ENCODE data around the gene RAPGEFL1. TPM values are rescaled to one million over a fixed set of nuclear protein-coding genes. Genes with fewer than 3 reads are reported as not detected.

The RAPGEFL1 gene
- total and polyA plus RNA-seq, 3 experiments from 2014 or later, result 0.32 to 6.3 (median 5.7) TPM

DNA sequence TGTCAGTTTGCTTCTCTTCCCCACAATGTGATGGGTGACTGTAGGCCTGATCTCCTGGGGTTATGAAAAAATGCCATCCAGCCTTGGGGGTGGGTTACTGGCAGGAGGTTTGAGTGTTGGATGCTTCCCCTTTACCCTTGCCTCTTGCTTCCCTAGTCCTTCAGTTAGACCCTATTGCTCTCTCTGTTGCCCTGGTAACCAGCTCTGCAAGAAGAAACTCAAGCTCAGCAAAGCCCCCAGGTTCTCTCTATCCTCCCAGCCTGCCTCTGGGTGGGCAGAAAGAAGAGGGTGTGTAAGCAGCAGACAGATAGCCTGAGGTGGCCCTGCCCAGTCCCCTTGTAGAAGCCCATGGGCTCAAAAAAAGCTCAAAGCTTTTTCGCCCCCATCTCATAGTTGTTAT, 2.8 kb upstream of the RAPGEFL1 start:
- Mint-ChIP-seq H3K9me3 (no peaks in the 10 kb centered on the region), H3K27me3 (no peaks in the 10 kb centered on the region), H3K27ac (peak overlapping the region in 1 of 8 donors; percentile 89), H3K4me1 (peaks cover 7 to 8% (median 8%) of the 10 kb centered on the region in 3 donors), H3K36me3 (peaks cover 3 to 55% (median 9%) of the 10 kb centered on the region in 3 donors), H3K4me3 (peak overlapping the region in 1 of 7 donors; percentile 26)
- H3K27ac ChIP-seq (ENCODE audit: low read depth, low read length), result no peak overlapping the region
- H3K27me3 ChIP-seq (ENCODE audit: insufficient read depth, low read length, poor library complexity, severe bottlenecking), result no peaks in the 10 kb centered on the region
- no peak overlapping the region for H3K4me3 ChIP-seq (ENCODE audit: low read length)
- DNase-seq, result no peak
- ChIA-PET CTCF (interaction anchor here (1.4 kb wide), 1 partner anchor 61 kb away, joined by 7 read pairs; no protein-coding TSS in a partner anchor), POLR2A (interaction anchor here (0.7 kb wide), 1 partner anchor 104 kb away, joined by 4 read pairs; no protein-coding TSS in a partner anchor)
- no peaks in the 10 kb centered on the region for H3K9me3 ChIP-seq (ENCODE audit: low read length)
- peaks cover 10% of the 10 kb centered on the region for H3K4me1 ChIP-seq (ENCODE audit: insufficient read depth, low read length)
- peaks cover 19% of the 10 kb centered on the region for H3K36me3 ChIP-seq (ENCODE audit: insufficient read depth, low read length)

GRCh38 chr17:40175928-40176753, 1.1 kb upstream of the RAPGEFL1 start:
- ChIA-PET POLR2A (interaction anchor here (1.0 kb wide), 1 partner anchor 20 kb away, joined by 3 read pairs; no protein-coding TSS in a partner anchor), CTCF (interaction anchor here (0.7 to 1.5 kb wide), 4 partner anchors 7 to 387 kb away, joined by 3 to 5 read pairs (median 4); no protein-coding TSS in a partner anchor)
- Histone ChIP-seq H3K36me3 (ENCODE audit: insufficient read depth, low read length) (peaks cover 6% of the 10 kb centered on the region), H3K4me1 (ENCODE audit: insufficient read depth, low read length) (peaks cover 10% of the 10 kb centered on the region), H3K9me3 (ENCODE audit: low read length) (no peaks in the 10 kb centered on the region), H3K4me3 (ENCODE audit: low read length) (no peak overlapping the region), H3K27ac (ENCODE audit: low read depth, low read length) (no peak overlapping the region), H3K27me3 (ENCODE audit: insufficient read depth, low read length, poor library complexity, severe bottlenecking) (no peaks in the 10 kb centered on the region)
- DNase-seq, result no peak
- Mint-ChIP-seq H3K4me1 (peaks cover 7 to 8% (median 8%) of the 10 kb centered on the region in 3 donors), H3K27me3 (no peaks in the 10 kb centered on the region), H3K36me3 (peaks cover 0 to 40% (median 8%) of the 10 kb centered on the region in 3 donors), H3K4me3 (peak overlapping the region in 5 of 7 donors; percentile 48 to 73 (median 59)), H3K27ac (peak overlapping the region in 2 of 8 donors; percentile 60 to 87), H3K9me3 (no peaks in the 10 kb centered on the region)

DNA sequence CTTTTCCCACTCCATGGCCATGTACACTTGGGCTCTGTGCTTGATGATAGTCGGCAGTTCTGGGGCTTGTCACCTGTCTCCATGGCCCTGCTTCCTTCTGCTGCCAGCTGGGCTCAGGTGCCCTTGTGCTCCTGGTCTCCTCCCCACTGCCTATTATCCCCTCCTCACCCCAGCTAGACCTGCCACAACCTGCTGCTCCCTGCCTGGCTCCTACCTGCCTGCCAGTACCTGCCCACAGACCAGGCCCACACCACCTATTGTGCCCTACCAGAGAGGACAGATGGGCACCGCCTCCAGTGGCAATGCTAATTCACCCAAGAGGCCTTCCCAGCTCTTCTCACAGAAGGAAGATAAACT, 538 bp upstream of the RAPGEFL1 start:
- H3K4me3 Mint-ChIP-seq, result peak overlapping the region; percentile 17 to 76 (median 59)
- H3K4me1 Mint-ChIP-seq, result peaks cover 7 to 8% (median 8%) of the 10 kb centered on the region in 3 donors
- Histone ChIP-seq H3K4me1 (ENCODE audit: insufficient read depth, low read length) (peaks cover 10% of the 10 kb centered on the region), H3K36me3 (ENCODE audit: insufficient read depth, low read length) (peaks cover 4% of the 10 kb centered on the region), H3K4me3 (ENCODE audit: low read length) (no peak overlapping the region), H3K9me3 (ENCODE audit: low read length) (no peaks in the 10 kb centered on the region), H3K27me3 (ENCODE audit: insufficient read depth, low read length, poor library complexity, severe bottlenecking) (no peaks in the 10 kb centered on the region), H3K27ac (ENCODE audit: low read depth, low read length) (no peak overlapping the region)
- H3K36me3 Mint-ChIP-seq, result peaks cover 0 to 34% (median 6%) of the 10 kb centered on the region in 3 donors
- ChIA-PET CTCF (interaction anchor here (0.7 to 1.5 kb wide), 4 partner anchors 8 to 163 kb away, joined by 3 to 5 read pairs (median 4); no protein-coding TSS in a partner anchor), POLR2A (no interaction called here)
- H3K27me3 Mint-ChIP-seq, result no peaks in the 10 kb centered on the region
- H3K9me3 Mint-ChIP-seq, result no peaks in the 10 kb centered on the region
- peak overlapping the region in 4 of 8 donors; percentile 45 to 87 (median 68) for H3K27ac Mint-ChIP-seq
- no peak for DNase-seq

DNA sequence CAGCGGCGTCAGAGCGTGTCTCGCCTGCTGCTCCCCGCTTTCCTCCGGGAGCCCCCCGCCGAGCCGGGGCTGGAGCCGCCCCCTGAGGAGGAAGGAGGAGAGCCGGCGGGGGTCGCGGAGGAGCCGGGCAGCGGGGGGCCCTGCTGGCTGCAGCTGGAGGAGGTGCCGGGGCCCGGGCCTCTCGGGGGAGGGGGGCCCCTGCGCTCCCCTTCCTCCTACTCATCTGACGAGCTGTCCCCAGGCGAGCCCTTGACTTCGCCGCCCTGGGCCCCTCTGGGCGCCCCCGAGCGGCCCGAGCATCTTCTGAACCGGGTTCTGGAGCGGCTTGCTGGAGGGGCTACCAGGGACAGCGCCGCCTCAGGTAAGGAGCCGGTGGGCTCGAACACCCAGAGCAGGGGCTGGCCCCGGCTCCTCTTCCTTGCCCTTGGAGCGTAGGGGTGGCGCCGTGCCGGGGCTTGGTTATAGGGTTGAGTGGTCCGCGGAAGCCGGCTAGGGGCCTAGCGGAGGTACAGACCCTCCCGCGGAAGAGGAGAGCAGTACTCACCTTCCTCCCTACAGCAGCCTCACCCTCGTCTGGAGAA, 841 bp downstream of the RAPGEFL1 start:
- ChIA-PET POLR2A (interaction anchor here (0.6 kb wide), 1 partner anchor 10 kb away, joined by 4 read pairs; no protein-coding TSS in a partner anchor), CTCF (interaction anchor here (1.9 to 2.8 kb wide), 3 partner anchors 10 to 65 kb away, joined by 8 to 14 read pairs (median 12); no protein-coding TSS in a partner anchor)
- no peaks in the 10 kb centered on the region for H3K27me3 ChIP-seq (ENCODE audit: insufficient read depth, low read length, poor library complexity, severe bottlenecking)
- H3K36me3 Mint-ChIP-seq, result peaks cover 0 to 22% (median 6%) of the 10 kb centered on the region in 3 donors
- peaks cover 7 to 8% (median 8%) of the 10 kb centered on the region in 3 donors for H3K4me1 Mint-ChIP-seq
- no peaks in the 10 kb centered on the region for H3K36me3 ChIP-seq (ENCODE audit: insufficient read depth, low read length)
- H3K4me3 Mint-ChIP-seq, result peak overlapping the region in 6 of 7 donors; percentile 29 to 81 (median 54)
- H3K9me3 ChIP-seq (ENCODE audit: low read length), result no peaks in the 10 kb centered on the region
- H3K27ac ChIP-seq (ENCODE audit: low read depth, low read length), result no peak overlapping the region
- no peaks in the 10 kb centered on the region for H3K27me3 Mint-ChIP-seq
- peak overlapping the region in 1 of 8 donors; percentile 50 for H3K27ac Mint-ChIP-seq
- DNase-seq, result no peak
- H3K9me3 Mint-ChIP-seq, result no peaks in the 10 kb centered on the region
- peaks cover 10% of the 10 kb centered on the region for H3K4me1 ChIP-seq (ENCODE audit: insufficient read depth, low read length)
- H3K4me3 ChIP-seq (ENCODE audit: low read length), result no peak overlapping the region

DNA sequence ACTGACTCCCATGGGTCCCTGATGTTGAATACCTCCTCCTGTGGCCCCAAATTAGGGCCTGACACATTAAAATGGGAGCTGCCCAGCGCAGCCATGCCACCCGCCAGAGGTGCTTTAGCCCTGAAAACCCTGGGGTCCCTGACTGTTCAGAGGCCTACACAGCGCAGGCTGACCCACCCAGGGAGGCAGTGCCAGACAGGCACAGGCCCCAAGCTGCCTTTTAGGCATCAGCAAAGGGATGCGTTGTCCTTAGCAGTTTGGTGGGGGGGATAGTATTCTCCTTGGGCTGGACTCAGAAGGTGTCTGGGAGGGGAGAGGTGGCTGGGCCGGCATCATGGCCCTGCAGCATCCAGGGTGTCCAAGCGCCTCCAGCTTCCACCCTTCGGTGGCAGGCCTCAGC, 1.4 kb downstream of the RAPGEFL1 start:
- no peak overlapping the region for H3K4me3 ChIP-seq (ENCODE audit: low read length)
- peaks cover 7 to 8% (median 8%) of the 10 kb centered on the region in 3 donors for H3K4me1 Mint-ChIP-seq
- H3K9me3 Mint-ChIP-seq, result no peaks in the 10 kb centered on the region
- ChIA-PET POLR2A (interaction anchor here (0.6 kb wide), 2 partner anchors 10 to 449 kb away, joined by 3 to 4 read pairs; no protein-coding TSS in a partner anchor), CTCF (interaction anchor here (0.6 to 2.8 kb wide), 5 partner anchors 10 to 557 kb away, joined by 3 to 14 read pairs (median 8); no protein-coding TSS in a partner anchor)
- no peaks in the 10 kb centered on the region for H3K27me3 ChIP-seq (ENCODE audit: insufficient read depth, low read length, poor library complexity, severe bottlenecking)
- H3K36me3 Mint-ChIP-seq, result peaks cover 0 to 17% (median 3%) of the 10 kb centered on the region in 3 donors
- peak overlapping the region in 1 of 8 donors; percentile 50 for H3K27ac Mint-ChIP-seq
- DNase-seq, result no peak
- no peak overlapping the region for H3K27ac ChIP-seq (ENCODE audit: low read depth, low read length)
- no peaks in the 10 kb centered on the region for H3K27me3 Mint-ChIP-seq
- peaks cover 10% of the 10 kb centered on the region for H3K4me1 ChIP-seq (ENCODE audit: insufficient read depth, low read length)
- H3K36me3 ChIP-seq (ENCODE audit: insufficient read depth, low read length), result no peaks in the 10 kb centered on the region
- H3K4me3 Mint-ChIP-seq, result peak overlapping the region in 6 of 7 donors; percentile 29 to 81 (median 54)
- H3K9me3 ChIP-seq (ENCODE audit: low read length), result no peaks in the 10 kb centered on the region

GRCh38 chr17:40179923-40180659, 2.8 kb downstream of the RAPGEFL1 start:
- Mint-ChIP-seq H3K9me3 (no peaks in the 10 kb centered on the region), H3K27ac (peak overlapping the region in 2 of 8 donors; percentile 12 to 23), H3K27me3 (no peaks in the 10 kb centered on the region), H3K4me3 (peak overlapping the region in 3 of 7 donors; percentile 37 to 77 (median 44)), H3K36me3 (peaks cover 0 to 7% (median 0%) of the 10 kb centered on the region in 3 donors), H3K4me1 (peaks cover 7 to 8% (median 8%) of the 10 kb centered on the region in 3 donors)
- no peak for DNase-seq
- Histone ChIP-seq H3K27ac (ENCODE audit: low read depth, low read length) (no peak overlapping the region), H3K36me3 (ENCODE audit: insufficient read depth, low read length) (no peaks in the 10 kb centered on the region), H3K4me3 (ENCODE audit: low read length) (no peak overlapping the region), H3K9me3 (ENCODE audit: low read length) (no peaks in the 10 kb centered on the region), H3K4me1 (ENCODE audit: insufficient read depth, low read length) (peaks cover 10% of the 10 kb centered on the region), H3K27me3 (ENCODE audit: insufficient read depth, low read length, poor library complexity, severe bottlenecking) (no peaks in the 10 kb centered on the region)
- CTCF ChIA-PET, result interaction anchor here (1.0 to 2.8 kb wide), 5 partner anchors 11 to 67 kb away, joined by 3 to 14 read pairs (median 4); no protein-coding TSS in a partner anchor
- POLR2A ChIA-PET, result no interaction called here

DNA sequence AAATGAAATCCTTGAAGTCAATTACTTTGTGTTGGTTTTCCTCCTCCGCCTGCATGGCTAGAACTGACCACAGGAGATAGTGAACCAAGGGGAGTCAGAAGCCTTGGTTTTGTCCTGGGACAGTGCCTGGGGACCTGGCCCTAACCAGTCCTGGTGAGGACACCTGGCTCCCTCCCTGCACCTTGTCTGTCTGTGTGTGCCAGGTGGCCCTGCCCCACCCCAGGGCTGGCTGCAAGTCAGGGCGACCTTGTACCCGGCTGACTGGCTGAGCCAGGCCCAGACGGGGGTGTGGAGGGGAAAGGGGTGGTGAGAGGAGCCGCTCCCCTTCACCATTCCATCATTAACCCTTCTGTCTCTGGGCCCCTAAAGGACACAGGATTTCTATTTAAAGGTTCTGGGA, 3.4 kb downstream of the RAPGEFL1 start:
- Histone ChIP-seq H3K36me3 (ENCODE audit: insufficient read depth, low read length) (no peaks in the 10 kb centered on the region), H3K4me1 (ENCODE audit: insufficient read depth, low read length) (peaks cover 10% of the 10 kb centered on the region), H3K4me3 (ENCODE audit: low read length) (no peak overlapping the region), H3K9me3 (ENCODE audit: low read length) (no peaks in the 10 kb centered on the region), H3K27ac (ENCODE audit: low read depth, low read length) (no peak overlapping the region), H3K27me3 (ENCODE audit: insufficient read depth, low read length, poor library complexity, severe bottlenecking) (no peaks in the 10 kb centered on the region)
- Mint-ChIP-seq H3K27me3 (no peaks in the 10 kb centered on the region), H3K27ac (no peak overlapping the region), H3K4me3 (peak overlapping the region in 1 of 7 donors; percentile 77), H3K4me1 (peaks cover 7 to 8% (median 8%) of the 10 kb centered on the region in 3 donors), H3K9me3 (no peaks in the 10 kb centered on the region), H3K36me3 (peaks cover 0 to 6% (median 0%) of the 10 kb centered on the region in 3 donors)
- ChIA-PET POLR2A (no interaction called here), CTCF (interaction anchor here (1.3 to 1.5 kb wide), 2 partner anchors 12 to 22 kb away, joined by 3 to 4 read pairs; no protein-coding TSS in a partner anchor)
- DNase-seq, result no peak

Measured in CD8-positive, alpha-beta memory T cell (primary cell).